ENCODE measurements around the gene ESRRA. TPM values are rescaled to one million over a fixed set of nuclear protein-coding genes. Genes with fewer than 3 reads are reported as not detected.

Gene ESRRA
- total and polyA plus RNA-seq, 10 of the 15 experiments (the other 5 are each of a cell fraction or from before 2014, with no cell fraction given) = 0.32 to 48.9 (median 12.6) TPM

DNA sequence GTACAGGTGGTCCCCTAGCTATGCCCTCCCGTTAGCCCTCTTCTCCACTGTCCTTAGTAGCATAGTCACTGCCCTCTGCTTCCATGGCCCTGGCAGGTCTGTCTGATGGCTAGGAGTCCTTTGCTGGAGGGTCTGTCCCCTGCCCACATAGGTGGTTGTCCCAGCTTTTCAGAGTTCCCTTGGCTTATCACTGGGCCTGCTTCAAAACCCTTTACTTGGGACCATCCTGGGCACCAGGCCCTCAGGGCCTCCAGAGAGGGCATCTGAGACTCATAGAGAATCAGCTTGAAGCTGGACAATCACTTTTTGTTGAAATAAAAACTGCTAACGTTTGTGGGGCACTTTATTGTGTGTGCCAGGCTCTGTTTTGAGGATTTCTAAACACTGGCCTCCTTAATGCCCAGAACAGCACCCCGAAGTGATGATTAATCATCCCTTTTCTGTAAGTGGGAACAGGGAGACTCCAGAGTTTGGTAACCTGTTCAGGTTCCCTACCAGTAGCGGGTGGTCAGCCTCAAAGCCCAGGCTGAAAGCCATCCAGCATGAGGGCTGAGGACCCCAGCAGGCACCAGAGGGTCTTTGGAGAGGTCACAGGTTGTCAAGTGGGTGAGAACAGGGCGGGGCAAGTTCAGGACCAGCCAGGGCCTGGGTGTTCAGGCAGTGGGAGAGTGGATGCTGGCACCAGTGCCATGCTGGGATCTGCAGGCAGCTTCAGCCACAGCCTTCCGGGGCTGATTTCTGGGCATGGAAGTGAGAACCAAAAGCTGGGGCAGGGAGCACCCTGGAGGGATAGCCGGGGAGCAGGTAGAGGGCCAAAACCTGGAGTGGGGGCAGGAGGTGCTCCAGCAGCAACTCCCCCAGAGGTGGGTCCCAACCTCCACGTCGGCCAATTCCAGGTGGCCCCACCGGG, 14.7 kb upstream of the ESRRA start:
- no peak for TF ChIP-seq SIX5 (IDR thresholded peaks at IDR 0.05; ENCODE audit: low read depth, low read length, severe bottlenecking)
- TF ChIP-seq TBL1XR1 (IDR thresholded peaks at IDR 0.05; ENCODE audit: low read depth, low read length) = no peak
- TF ChIP-seq, protein P1, sequence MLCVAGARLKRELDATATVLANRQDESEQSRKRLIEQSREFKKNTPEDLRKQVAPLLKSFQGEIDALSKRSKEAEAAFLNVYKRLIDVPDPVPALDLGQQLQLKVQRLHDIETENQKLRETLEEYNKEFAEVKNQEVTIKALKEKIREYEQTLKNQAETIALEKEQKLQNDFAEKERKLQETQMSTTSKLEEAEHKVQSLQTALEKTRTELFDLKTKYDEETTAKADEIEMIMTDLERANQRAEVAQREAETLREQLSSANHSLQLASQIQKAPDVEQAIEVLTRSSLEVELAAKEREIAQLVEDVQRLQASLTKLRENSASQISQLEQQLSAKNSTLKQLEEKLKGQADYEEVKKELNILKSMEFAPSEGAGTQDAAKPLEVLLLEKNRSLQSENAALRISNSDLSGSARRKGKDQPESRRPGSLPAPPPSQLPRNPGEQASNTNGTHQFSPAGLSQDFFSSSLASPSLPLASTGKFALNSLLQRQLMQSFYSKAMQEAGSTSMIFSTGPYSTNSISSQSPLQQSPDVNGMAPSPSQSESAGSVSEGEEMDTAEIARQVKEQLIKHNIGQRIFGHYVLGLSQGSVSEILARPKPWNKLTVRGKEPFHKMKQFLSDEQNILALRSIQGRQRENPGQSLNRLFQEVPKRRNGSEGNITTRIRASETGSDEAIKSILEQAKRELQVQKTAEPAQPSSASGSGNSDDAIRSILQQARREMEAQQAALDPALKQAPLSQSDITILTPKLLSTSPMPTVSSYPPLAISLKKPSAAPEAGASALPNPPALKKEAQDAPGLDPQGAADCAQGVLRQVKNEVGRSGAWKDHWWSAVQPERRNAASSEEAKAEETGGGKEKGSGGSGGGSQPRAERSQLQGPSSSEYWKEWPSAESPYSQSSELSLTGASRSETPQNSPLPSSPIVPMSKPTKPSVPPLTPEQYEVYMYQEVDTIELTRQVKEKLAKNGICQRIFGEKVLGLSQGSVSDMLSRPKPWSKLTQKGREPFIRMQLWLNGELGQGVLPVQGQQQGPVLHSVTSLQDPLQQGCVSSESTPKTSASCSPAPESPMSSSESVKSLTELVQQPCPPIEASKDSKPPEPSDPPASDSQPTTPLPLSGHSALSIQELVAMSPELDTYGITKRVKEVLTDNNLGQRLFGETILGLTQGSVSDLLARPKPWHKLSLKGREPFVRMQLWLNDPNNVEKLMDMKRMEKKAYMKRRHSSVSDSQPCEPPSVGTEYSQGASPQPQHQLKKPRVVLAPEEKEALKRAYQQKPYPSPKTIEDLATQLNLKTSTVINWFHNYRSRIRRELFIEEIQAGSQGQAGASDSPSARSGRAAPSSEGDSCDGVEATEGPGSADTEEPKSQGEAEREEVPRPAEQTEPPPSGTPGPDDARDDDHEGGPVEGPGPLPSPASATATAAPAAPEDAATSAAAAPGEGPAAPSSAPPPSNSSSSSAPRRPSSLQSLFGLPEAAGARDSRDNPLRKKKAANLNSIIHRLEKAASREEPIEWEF (IDR thresholded peaks at IDR 0.05; ENCODE audit: insufficient replicate concordance, low read depth, low read length) = no peak
- TF ChIP-seq, protein P2, sequence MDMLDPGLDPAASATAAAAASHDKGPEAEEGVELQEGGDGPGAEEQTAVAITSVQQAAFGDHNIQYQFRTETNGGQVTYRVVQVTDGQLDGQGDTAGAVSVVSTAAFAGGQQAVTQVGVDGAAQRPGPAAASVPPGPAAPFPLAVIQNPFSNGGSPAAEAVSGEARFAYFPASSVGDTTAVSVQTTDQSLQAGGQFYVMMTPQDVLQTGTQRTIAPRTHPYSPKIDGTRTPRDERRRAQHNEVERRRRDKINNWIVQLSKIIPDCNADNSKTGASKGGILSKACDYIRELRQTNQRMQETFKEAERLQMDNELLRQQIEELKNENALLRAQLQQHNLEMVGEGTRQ (IDR thresholded peaks at IDR 0.05; ENCODE audit: borderline replicate concordance, low read depth, low read length) = no peak
- H4K20me1 ChIP-seq (ENCODE audit: control insufficient read depth, insufficient read depth) = no peaks in the 10 kb centered on the region; the same call in 1 of the 2 replicates
- intact Hi-C loops (cut with micrococcal nuclease; ENCODE audit: unreplicated experiment) (no loop called here), in situ Hi-C loops (cut with MboI) (no loop called here)
- H3K4me2 ChIP-seq (ENCODE audit: control insufficient read depth, insufficient read depth) = no peak overlapping the region
- ChIA-PET RAD21 (ENCODE audit: unreplicated experiment) (no interaction called here), POLR2A (interaction anchor here (0.7 kb wide), 1 partner anchor 12 kb away, joined by 4 read pairs; no protein-coding TSS in a partner anchor), CTCF (interaction anchor here (0.6 to 2.3 kb wide), 4 partner anchors 10 to 78 kb away, joined by 3 to 9 read pairs (median 5); partner anchors contain the start of gene CATSPERZ), SMC1A (ENCODE audit: uncharacterized antibody, unreplicated experiment) (interaction anchor here (0.5 kb wide), 1 partner anchor 21 kb away, joined by 3 read pairs; no protein-coding TSS in a partner anchor)
- H3K4me1 ChIP-seq (ENCODE audit: control insufficient read depth, insufficient read depth, low read length) = peaks cover 7% of the 10 kb centered on the region
- H3K27ac ChIP-seq (ENCODE audit: control insufficient read depth, insufficient read depth) = no peak overlapping the region
- no peak for DNase-seq (ENCODE audit: low read depth, low spot score)
- H3K9ac ChIP-seq (ENCODE audit: control insufficient read depth, insufficient read depth, low read length) = no peak overlapping the region
- peaks cover 3 to 10% of the 10 kb centered on the region in 2 experiments for H3K27me3 ChIP-seq (replicated peaks in 1 of 2; ENCODE audit: control insufficient read depth in 2 of 2, insufficient read depth in 2 of 2, low read length in 1 of 2)
- H3K9me3 ChIP-seq (replicated peaks; ENCODE audit: control insufficient read depth, insufficient read depth, low read length) = no peaks in the 10 kb centered on the region
- 0 out of 2 replicates have a peak, but pooled peaks cover 6% of the 10 kb centered on the region for H3K79me2 ChIP-seq (ENCODE audit: control insufficient read depth, insufficient read depth, low read length)
- ATAC-seq = no peak
- no peak overlapping the region for H2AFZ ChIP-seq (ENCODE audit: control insufficient read depth, low read depth, low read length)
- FAIRE-seq = no peak
- no peak overlapping the region for H3K4me3 ChIP-seq
- BruUV-seq (replicated peaks) = no TSS peak
- 35% methylated on average over 10 of the region's 10 CpGs for WGBS (ENCODE audit: insufficient coverage, insufficient replicate concordance, low lambda C conversion rate, missing lambda C conversion rate)
- peaks cover 0 to 2% of the 10 kb centered on the region in 2 experiments; a peak in 2 of 4 replicates for H3K36me3 ChIP-seq (ENCODE audit: control insufficient read depth in 2 of 2, insufficient read depth in 2 of 2, low read length in 1 of 2)
